HEK293T (cell line): ENCODE results near the gene LCP1.
"Not testable (repeated sequence)": the region's sequence is repeated elsewhere in the genome, so short reads cannot be mapped to it uniquely, and the experiment has no call there.

Experiments used
- CTCF ChIA-PET: fragments of 350-600 bp; formaldehyde crosslinking; extraction: SDS; loops from one replicate; lab custom pipeline; 2021; ENCODE audit warnings: antibody characterized with exemption, inconsistent platforms; lab: Yijun Ruan, JAX
- POLR2A ChIA-PET: fragments of 350-600 bp; formaldehyde crosslinking; extraction: SDS; loops from one replicate; lab custom pipeline; 2020; ENCODE audit warnings: antibody characterized with exemption, inconsistent platforms; lab: Yijun Ruan, JAX
- DNase-seq: peaks from one replicate; pipeline ENCODE4 v3.0.0; 2012; ENCODE audit warnings: mixed read lengths; ENCODE audit errors: extremely low spot score
- ARNT ChIP-seq: fragments of 450-650 bp; IDR thresholded peaks from 2 replicates; pipeline ENCODE4 v1.6.1; 2017; ENCODE audit warnings: mild to moderate bottlenecking
- BHLHE40 ChIP-seq: fragments of 450-650 bp; IDR thresholded peaks from 2 replicates; pipeline ENCODE4 v1.6.1; 2016; ENCODE audit warnings: mild to moderate bottlenecking, moderate library complexity, borderline replicate concordance
- CTBP1 ChIP-seq: fragments of 450-650 bp; IDR thresholded peaks from 2 replicates; pipeline ENCODE4 v1.6.1; 2016; ENCODE audit warnings: borderline replicate concordance
- ELF4 ChIP-seq: fragments of 450-650 bp; IDR thresholded peaks from 2 replicates; pipeline ENCODE4 v1.6.1; 2017; ENCODE audit warnings: antibody characterized with exemption
- FOXA1 ChIP-seq: fragments of 450-650 bp; IDR thresholded peaks from 2 replicates; pipeline ENCODE4 v1.6.1; 2016; ENCODE audit warnings: mild to moderate bottlenecking
- FOXK2 ChIP-seq: fragments of 450-650 bp; IDR thresholded peaks from 2 replicates; pipeline ENCODE4 v1.6.1; 2016; ENCODE audit warnings: mild to moderate bottlenecking
- FOXM1 ChIP-seq: fragments of 450-650 bp; IDR thresholded peaks from 2 replicates; pipeline ENCODE4 v1.6.1; 2017; ENCODE audit warnings: mild to moderate bottlenecking, borderline replicate concordance
- HDGF ChIP-seq: fragments of 450-650 bp; IDR thresholded peaks from 2 replicates; pipeline ENCODE4 v1.6.1; 2017; ENCODE audit warnings: antibody characterized with exemption, borderline replicate concordance
- L3MBTL2 ChIP-seq: fragments of 450-650 bp; conservative IDR thresholded peaks from 2 replicates; pipeline ENCODE4 v1.6.1; 2016; ENCODE audit warnings: mild to moderate bottlenecking
- LEF1 ChIP-seq: fragments of 450-650 bp; IDR thresholded peaks from 2 replicates; pipeline ENCODE4 v1.6.1; 2017; ENCODE audit warnings: mild to moderate bottlenecking, borderline replicate concordance
- NFRKB ChIP-seq: fragments of 450-650 bp; IDR thresholded peaks from 2 replicates; pipeline ENCODE4 v1.6.1; 2016; ENCODE audit warnings: mild to moderate bottlenecking, moderate library complexity
- PKNOX1 ChIP-seq: fragments of 450-650 bp; IDR thresholded peaks from 2 replicates; pipeline ENCODE4 v1.6.1; 2016
- SP1 ChIP-seq: fragments of 450-650 bp; IDR thresholded peaks from 2 replicates; pipeline ENCODE4 v1.6.1; 2017
- SUZ12 ChIP-seq: fragments of 450-650 bp; IDR thresholded peaks from 2 replicates; pipeline ENCODE4 v1.6.1; 2016; ENCODE audit warnings: mild to moderate bottlenecking
- TARDBP ChIP-seq: fragments of 450-650 bp; IDR thresholded peaks from 2 replicates; pipeline ENCODE4 v1.6.1; 2016
- ZNF384 ChIP-seq: fragments of 450-650 bp; IDR thresholded peaks from 2 replicates; pipeline ENCODE4 v1.6.1; 2016

The LCP1 gene

GRCh38 chr13:46166224-46166584 lies 15.8 kb downstream of the LCP1 start:
- CTCF ChIA-PET, result no interaction called here
- POLR2A ChIA-PET, result no interaction called here
- no peak for TF ChIP-seq SP1
- no peak for TF ChIP-seq L3MBTL2
- no peak for TF ChIP-seq FOXM1
- no peak for TF ChIP-seq SUZ12
- no peak for TF ChIP-seq HDGF
- TF ChIP-seq CTBP1, result no peak
- no peak for TF ChIP-seq PKNOX1
- no peak for TF ChIP-seq BHLHE40
- TF ChIP-seq LEF1, result no peak
- TF ChIP-seq TARDBP, result no peak
- TF ChIP-seq NFRKB, result no peak
- TF ChIP-seq ZNF384, result no peak
- no peak for TF ChIP-seq FOXK2
- no peak for TF ChIP-seq ELF4
- no peak for TF ChIP-seq ARNT
- no peak for TF ChIP-seq FOXA1
- DNase-seq, result no peak

GRCh38 chr13:46165485-46166223 lies 16.3 kb downstream of the LCP1 start:
- TF ChIP-seq SP1, result no peak
- no peak for DNase-seq
- ChIA-PET POLR2A (no interaction called here), CTCF (no interaction called here)

- CTCF ChIA-PET, result interaction anchor here (0.7 kb wide), 1 partner anchor 22 kb away, joined by 4 read pairs; no protein-coding TSS in a partner anchor
- TF ChIP-seq SP1 (no peak), TARDBP (no peak), CTBP1 (no peak), BHLHE40 (no peak), NFRKB (no peak), ARNT (no peak), ZNF384 (no peak), ELF4 (no peak), PKNOX1 (no peak), SUZ12 (no peak), LEF1 (no peak), L3MBTL2 (no peak), FOXA1 (no peak), FOXM1 (no peak), FOXK2 (no peak), HDGF (no peak)
- no peak for DNase-seq
- POLR2A ChIA-PET, result no interaction called here
These were observed 17.3 kb downstream of the LCP1 start for GRCh38 chr13:46164661-46165060.

GRCh38 chr13:46162741-46163140 lies 19.2 kb downstream of the LCP1 start:
- DNase-seq, CTCF ChIA-PET, POLR2A ChIA-PET: not testable (repeated sequence)

- peak; percentile 68 for DNase-seq
- no peak for TF ChIP-seq LEF1
- TF ChIP-seq SUZ12, result no peak
- TF ChIP-seq HDGF, result no peak
- TF ChIP-seq NFRKB, result no peak
- TF ChIP-seq L3MBTL2, result no peak
- no peak for TF ChIP-seq PKNOX1
- TF ChIP-seq FOXM1, result no peak
- TF ChIP-seq FOXA1, result no peak
- no peak for TF ChIP-seq FOXK2
- no peak for TF ChIP-seq ELF4
- no peak for TF ChIP-seq ARNT
- TF ChIP-seq TARDBP, result no peak
- no peak for TF ChIP-seq SP1
- TF ChIP-seq CTBP1, result no peak
- no peak for TF ChIP-seq ZNF384
- TF ChIP-seq BHLHE40, result no peak
- CTCF ChIA-PET, result interaction anchor here (0.7 to 1.4 kb wide), 6 partner anchors 10 to 634 kb away, joined by 3 to 4 read pairs (median 3); no protein-coding TSS in a partner anchor
- POLR2A ChIA-PET, result no interaction called here
These were observed 21.4 kb downstream of the LCP1 start for GRCh38 chr13:46160471-46161066.

GRCh38 chr13:46160065-46160464 lies 21.9 kb downstream of the LCP1 start:
- no peak for TF ChIP-seq NFRKB
- TF ChIP-seq FOXA1, result no peak
- no peak for TF ChIP-seq SUZ12
- TF ChIP-seq ARNT, result no peak
- TF ChIP-seq ZNF384, result no peak
- TF ChIP-seq L3MBTL2, result no peak
- TF ChIP-seq LEF1, result no peak
- no peak for TF ChIP-seq SP1
- TF ChIP-seq FOXK2, result no peak
- TF ChIP-seq PKNOX1, result no peak
- no peak for TF ChIP-seq CTBP1
- TF ChIP-seq FOXM1, result no peak
- TF ChIP-seq BHLHE40, result no peak
- TF ChIP-seq TARDBP, result no peak
- no peak for TF ChIP-seq ELF4
- no peak for TF ChIP-seq HDGF
- ChIA-PET CTCF (interaction anchor here (0.7 to 1.4 kb wide), 6 partner anchors 9 to 633 kb away, joined by 3 to 4 read pairs (median 3); no protein-coding TSS in a partner anchor), POLR2A (no interaction called here)
- no peak for DNase-seq
